Measurements from ENCODE around the gene CITED4. TPM values are rescaled to one million over a fixed set of nuclear protein-coding genes. Genes with fewer than 3 reads are reported as not detected.

The CITED4 gene
- polyA plus RNA-seq, 3 donors, result 2.7 to 6.0 (median 5.4) TPM

GRCh38 chr1:40868051-40868723, 6.0 kb upstream of the CITED4 start:
- no peak for DNase-seq (ENCODE audit: extremely low read depth in 1 of 11, low read depth in 9 of 11, low spot score in 4 of 11)

DNA sequence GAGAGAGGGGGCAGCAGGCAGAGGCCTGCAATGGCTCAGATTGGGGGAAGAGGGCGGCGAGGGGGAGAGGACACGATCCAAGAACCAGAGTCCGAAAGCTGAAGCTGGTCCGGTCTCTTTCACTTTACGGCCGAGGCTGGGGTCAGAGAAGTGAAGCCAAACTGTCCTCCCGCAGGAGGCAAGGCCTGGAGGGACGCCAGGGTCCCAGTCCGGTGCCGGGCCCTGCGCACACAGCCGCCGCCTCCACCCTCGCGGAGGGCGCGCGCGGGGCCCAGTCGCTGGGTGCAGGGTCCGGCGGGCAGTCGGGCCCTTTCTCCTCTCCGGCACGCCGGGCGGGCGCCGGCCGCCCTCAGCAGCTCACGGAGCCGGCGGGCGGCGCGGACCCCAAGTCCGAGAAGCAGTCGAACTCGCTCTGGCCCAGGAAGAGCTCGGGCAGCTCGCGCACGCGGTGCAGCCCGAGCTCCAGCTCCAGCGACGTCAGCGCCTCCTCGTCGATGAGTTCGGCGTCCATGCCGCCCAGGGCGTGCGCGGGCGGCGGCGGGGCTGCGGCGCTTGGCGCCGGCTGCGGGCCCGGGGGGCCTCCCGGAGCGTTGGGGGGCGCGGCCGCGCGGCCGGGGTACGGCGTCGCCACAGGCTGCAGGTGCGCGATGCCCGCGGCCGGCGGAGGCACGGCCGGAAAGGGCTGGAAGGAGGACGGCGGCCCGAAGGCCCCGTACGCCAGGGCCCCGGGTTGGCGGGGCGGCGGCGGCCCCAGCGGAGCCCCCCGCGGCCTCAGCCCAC, 749 bp downstream of the CITED4 start:
- DNase-seq (ENCODE audit: extremely low read depth in 1 of 11, low read depth in 9 of 11, low spot score in 4 of 11), result peak in 1 of 11 donors; percentile 36

DNA sequence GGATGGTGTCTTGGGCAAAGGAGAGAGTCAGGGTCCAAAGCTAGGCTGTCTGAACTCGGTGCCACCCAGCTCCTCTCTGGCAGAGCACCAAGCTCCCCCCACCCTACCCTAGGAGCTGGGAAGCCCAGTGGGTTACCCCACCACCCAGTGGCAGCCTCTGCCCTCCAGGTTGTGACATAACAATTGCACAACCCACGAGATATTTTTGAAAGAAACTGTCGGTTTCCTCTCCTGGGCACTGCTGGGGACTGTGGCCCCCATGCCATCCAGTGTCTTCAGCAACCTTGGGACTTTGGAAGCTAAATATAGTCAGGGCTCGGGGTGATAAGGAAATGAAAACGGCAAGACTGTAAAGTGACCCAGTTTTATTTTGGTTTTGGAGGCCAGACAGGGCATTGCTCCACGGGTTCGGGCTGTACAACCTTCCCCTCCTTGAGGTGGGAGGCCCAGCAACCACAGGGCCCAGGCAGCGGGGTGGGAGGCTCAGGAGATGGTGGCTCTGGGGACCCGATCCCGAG, 1.4 kb downstream of the CITED4 start:
- DNase-seq (ENCODE audit: extremely low read depth in 1 of 11, low read depth in 9 of 11, low spot score in 4 of 11), result no peak

DNA sequence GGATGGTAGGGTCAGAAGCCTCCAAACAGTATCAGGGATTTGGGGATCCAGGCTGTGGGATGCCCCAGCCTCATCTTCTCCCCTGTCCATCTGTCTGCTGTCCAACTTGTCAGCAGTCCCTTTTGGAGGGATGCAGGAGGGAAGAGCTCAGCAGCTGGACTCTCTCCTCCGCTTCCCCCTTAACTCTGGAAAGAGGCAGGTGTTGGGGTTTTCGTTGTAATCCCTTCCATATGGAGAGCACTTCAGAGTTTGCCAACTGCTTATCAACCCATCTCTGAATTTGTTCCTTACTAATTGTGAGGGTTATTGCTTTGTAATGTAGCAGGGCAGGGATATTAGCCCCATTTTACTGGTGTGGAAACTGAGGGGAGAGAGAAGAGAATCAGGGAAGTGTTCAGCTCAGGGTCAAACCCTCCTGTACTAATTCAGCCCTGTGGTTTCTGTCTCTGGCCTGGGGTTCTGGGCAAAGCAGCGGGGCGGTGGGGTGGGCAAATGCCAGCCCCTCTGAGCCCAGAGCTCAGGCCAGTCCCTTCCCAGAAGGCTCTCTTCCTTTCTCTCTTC, 3.2 kb downstream of the CITED4 start:
- DNase-seq (ENCODE audit: extremely low read depth in 1 of 11, low read depth in 9 of 11, low spot score in 4 of 11), result no peak

GRCh38 chr1:40857737-40858136, 4.4 kb downstream of the CITED4 start:
- no peak for DNase-seq (ENCODE audit: extremely low read depth in 1 of 11, low read depth in 9 of 11, low spot score in 4 of 11)

GRCh38 chr1:40856656-40857302, 5.4 kb downstream of the CITED4 start:
- no peak for DNase-seq (ENCODE audit: extremely low read depth in 1 of 11, low read depth in 9 of 11, low spot score in 4 of 11)

- DNase-seq (ENCODE audit: extremely low read depth in 1 of 11, low read depth in 9 of 11, low spot score in 4 of 11), result no peak
These were observed 6.0 kb downstream of the CITED4 start for GRCh38 chr1:40856116-40856515.

GRCh38 chr1:40855513-40855912, 6.7 kb downstream of the CITED4 start:
- DNase-seq (ENCODE audit: extremely low read depth in 1 of 11, low read depth in 9 of 11, low spot score in 4 of 11), result no peak

- no peak for DNase-seq (ENCODE audit: extremely low read depth in 1 of 11, low read depth in 9 of 11, low spot score in 4 of 11)
These were observed 8.3 kb downstream of the CITED4 start for GRCh38 chr1:40853885-40854170.

DNA sequence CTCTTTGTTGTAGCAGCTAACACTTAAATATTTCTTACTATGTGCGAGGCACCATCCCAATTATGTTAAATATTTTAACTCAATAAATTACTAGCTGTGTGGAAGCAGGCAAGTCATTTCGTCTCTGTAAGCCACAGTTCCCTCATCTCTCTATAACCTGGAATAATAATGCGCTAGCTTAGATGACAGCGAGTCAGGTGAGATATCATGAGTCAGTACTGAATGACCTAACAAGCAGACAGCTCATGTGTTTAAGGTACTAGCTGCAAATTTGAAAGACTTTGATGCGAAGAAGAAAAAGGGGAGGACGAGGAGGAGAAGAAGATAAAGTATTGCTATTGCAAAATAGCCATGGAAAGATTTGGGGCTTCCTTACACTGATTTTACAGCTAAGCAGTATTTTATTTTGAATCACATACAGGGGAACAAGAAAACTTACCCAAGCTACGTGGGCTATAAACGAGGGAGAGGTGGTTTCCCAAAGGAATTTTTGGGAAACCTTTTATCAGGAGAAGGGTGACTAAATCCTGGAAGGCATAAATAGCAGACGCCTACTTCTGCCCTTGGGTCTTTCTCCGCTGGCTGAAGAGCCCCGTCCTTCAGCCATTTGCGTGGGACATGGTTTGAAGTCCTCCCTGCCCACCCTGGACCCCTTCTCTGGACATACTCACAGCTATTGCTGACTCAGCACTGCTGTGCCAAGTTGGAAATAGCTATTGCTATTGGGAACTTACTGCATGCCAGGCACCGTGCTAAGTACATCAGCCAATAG, 8.9 kb downstream of the CITED4 start:
- DNase-seq (ENCODE audit: extremely low read depth in 1 of 11, low read depth in 9 of 11, low spot score in 4 of 11), result no peak

DNA sequence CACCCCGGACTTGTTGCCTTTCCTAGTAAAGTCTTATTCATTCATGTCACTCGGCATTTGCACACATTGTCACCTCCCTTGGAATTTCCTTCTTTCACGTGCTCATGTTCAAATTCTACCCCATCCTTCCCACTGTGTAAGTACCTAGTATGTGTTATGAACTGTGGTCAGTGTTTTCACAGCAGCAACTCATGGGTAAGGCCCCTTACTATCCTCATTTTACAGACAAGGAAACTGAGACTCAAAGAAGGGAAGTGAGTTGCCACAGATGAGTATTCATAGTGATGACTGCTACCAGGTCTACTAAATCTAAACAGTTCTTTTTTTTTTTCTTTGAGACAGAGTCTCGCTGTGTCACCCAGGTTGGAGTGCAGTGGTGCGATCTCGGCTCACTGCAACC, 10.5 kb downstream of the CITED4 start:
- DNase-seq (ENCODE audit: extremely low read depth in 1 of 11, low read depth in 9 of 11, low spot score in 4 of 11), result no peak

GRCh38 chr1:40849801-40850592, 12.2 kb downstream of the CITED4 start:
- DNase-seq (ENCODE audit: extremely low read depth in 1 of 11, low read depth in 9 of 11, low spot score in 4 of 11), result peak in 6 of 11 donors; percentile 42 to 70 (median 54)

DNA sequence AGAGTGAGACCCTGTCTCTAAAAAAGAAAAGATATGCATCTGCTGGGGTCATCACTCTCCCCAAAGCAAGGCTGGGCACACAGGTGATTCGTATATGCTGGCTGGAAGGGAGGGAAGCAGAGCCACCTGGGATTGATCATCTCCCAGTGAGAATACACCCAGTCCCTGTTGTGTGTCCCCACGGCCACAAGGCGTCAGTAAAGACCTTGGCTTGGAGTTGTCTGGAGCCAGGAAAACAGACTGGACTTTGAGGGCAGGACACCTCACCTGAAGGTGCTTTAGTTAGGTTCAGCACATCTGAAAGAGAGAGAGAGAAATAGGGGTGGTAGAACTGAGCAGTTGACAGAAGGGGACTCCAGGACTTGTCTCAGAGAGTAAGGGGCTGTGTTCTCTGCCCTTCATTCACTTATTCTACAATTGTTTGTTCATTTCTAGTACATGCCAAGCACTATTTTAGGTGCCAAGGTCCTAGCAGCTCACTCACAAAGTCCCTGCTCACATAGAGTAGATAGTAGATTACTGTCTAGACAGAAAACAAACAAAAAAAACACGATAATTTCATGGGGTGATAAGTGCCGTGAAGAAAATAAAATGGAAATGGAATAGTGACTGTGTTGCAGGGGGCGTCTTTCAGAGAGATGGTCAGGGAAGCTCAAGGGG, 13.5 kb downstream of the CITED4 start:
- peak in 2 of 11 donors; percentile 47 to 56 for DNase-seq (ENCODE audit: extremely low read depth in 1 of 11, low read depth in 9 of 11, low spot score in 4 of 11)

DNA sequence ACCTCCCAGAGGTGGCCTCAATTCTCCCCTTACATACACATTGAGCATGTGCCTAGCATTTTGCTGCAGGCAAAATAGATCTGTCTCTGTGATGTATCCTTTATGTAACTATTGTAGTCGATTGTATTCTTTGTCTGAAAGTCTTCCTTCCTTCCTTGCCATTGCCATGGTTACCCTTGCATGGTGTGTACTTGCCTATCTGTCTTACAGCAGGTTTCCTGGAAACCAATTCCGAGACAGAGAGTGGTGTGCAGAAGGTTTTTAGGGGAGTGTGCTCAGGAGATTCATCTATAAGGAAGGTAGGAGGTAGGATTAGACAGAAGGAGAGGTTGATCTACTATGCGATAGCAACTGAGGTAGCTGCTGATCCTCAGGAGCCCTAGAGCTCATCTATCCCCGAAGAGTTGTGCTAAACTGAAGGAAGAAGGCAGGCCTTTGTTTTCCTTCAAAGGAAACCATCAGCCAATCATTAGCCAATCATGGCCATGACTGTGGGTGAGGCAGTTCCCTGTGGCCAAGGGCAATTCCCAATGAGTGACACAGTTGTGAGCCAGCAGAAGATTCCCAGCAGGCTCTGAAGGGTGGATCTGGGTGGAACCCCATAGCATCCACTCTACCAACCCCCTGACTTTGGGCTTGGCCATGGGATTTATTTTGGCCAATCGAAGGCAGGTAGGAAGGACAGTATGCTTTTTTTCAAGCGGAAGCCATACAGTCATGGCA, 15.0 kb downstream of the CITED4 start:
- no peak for DNase-seq (ENCODE audit: extremely low read depth in 1 of 11, low read depth in 9 of 11, low spot score in 4 of 11)

DNA sequence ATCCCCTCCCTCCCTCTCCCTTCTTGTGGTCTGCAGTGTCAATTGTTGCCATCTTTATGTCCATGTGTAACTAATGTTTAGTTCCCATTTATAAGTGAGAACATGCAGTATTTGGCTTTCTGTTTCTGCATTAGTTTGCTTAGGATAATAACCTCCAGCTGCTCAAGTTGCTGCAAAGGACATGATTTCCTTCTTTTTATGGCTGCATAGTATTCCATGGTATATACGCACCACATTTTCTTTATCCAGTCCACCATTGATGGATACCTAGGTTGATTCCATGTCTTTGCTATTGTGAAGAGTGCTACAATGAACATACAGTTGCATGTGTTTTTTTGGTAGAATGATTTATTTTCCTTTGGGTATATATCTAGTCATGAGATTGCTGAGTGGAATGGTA, 16.3 kb downstream of the CITED4 start:
- no peak for DNase-seq (ENCODE audit: extremely low read depth in 1 of 11, low read depth in 9 of 11, low spot score in 4 of 11)

DNA sequence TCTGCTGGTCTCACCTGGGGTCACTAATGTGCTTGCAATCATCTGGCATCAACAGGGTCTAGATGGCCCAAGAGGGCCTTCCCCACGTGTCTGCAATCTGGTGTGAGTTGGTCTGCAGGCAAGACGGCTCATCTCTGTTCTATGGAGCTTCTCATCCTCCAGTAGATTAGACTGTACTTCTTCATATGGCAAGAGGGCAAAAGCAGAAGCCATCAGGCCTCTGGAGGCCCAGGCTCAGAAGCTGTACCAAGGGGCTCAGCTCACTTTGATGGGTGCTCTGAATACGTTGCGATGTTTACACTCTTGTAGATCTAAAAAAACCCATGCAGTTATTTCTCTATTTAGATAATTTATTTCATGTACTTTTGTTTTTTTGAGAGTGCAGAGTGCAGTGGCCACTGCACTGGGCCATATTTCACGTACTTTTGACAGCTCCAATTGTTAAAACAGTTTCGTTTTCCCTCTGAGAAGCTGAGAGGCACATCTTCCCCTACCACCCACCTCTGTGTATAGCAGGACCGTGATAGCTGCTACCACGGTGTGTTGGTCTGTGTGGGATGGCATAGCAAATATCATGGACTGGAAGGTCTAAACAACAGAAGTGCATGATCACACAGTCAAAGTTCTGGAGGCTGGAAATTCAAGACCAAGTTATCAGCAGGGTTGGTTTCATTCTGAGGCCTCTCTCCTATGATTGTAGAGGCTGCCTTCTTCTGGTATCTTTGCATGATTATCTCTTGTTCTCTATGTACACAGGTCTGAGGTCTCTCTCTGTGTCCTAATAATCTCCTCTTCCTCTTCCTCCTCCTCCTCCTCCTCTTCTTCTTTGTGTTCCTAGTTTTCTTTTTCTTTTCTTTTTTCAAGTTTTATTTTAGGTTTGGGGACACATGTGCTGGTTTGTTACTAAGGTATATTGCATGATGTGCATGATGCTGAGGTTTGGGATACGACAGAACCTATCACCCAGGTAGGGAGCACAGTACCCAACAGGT, 17.0 kb downstream of the CITED4 start:
- DNase-seq (ENCODE audit: extremely low read depth in 1 of 11, low read depth in 9 of 11, low spot score in 4 of 11), result no peak

All from renal cortex interstitium (tissue), 11 donors.